WI38 (cell line): ENCODE data around the gene SLC30A10.
"Not testable (repeated sequence)": the region's sequence is repeated elsewhere in the genome, so short reads cannot be mapped to it uniquely, and the experiment has no call there.

Experiments
- H3K4me3 ChIP-seq: 2 replicates; pipeline ENCODE4 v1.5.1; 2011; ENCODE audit warnings: low read depth, mild to moderate bottlenecking, control low read depth, low read length
- TF ChIP-seq, protein P1 (sequence below): IDR thresholded peaks from 2 replicates; pipeline ENCODE4 v1.5.1; 2012; ENCODE audit warnings: low read depth, mild to moderate bottlenecking, control low read depth, low read length

SLC30A10 gene

DNA sequence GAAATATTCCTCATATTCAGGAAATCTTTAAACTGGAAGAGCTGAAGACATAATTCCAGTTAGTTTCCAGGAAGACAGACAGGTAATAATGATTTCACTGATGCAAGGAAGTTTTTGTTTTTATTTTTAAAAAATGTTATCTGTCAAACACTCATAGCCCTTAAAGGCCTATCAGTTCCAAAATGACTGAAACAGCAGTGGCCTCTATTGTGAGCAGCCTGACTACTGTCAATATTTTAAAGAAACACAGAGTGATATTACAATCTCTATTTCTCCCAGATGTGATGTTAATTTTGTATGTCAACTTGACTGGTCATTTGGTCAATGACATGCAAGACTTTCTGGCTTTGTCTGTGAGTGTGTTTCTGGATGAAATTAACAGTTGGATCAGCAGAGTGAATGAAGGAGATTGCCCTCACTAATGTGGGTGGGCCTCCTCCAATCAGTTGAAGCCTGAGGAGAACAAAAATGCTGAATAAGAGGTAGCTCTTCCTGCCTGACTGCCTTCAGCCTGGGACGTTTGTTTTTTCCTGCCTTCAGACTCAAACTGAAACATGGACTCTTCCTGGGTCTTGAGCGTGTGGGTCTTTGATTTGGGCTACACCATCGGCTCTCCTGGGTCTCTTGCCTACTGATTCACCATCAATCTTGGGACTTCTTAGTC lies 31.3 kb upstream of the SLC30A10 start:
- TF ChIP-seq, protein P1, sequence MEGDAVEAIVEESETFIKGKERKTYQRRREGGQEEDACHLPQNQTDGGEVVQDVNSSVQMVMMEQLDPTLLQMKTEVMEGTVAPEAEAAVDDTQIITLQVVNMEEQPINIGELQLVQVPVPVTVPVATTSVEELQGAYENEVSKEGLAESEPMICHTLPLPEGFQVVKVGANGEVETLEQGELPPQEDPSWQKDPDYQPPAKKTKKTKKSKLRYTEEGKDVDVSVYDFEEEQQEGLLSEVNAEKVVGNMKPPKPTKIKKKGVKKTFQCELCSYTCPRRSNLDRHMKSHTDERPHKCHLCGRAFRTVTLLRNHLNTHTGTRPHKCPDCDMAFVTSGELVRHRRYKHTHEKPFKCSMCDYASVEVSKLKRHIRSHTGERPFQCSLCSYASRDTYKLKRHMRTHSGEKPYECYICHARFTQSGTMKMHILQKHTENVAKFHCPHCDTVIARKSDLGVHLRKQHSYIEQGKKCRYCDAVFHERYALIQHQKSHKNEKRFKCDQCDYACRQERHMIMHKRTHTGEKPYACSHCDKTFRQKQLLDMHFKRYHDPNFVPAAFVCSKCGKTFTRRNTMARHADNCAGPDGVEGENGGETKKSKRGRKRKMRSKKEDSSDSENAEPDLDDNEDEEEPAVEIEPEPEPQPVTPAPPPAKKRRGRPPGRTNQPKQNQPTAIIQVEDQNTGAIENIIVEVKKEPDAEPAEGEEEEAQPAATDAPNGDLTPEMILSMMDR = no peak
- no peak overlapping the region for H3K4me3 ChIP-seq

DNA sequence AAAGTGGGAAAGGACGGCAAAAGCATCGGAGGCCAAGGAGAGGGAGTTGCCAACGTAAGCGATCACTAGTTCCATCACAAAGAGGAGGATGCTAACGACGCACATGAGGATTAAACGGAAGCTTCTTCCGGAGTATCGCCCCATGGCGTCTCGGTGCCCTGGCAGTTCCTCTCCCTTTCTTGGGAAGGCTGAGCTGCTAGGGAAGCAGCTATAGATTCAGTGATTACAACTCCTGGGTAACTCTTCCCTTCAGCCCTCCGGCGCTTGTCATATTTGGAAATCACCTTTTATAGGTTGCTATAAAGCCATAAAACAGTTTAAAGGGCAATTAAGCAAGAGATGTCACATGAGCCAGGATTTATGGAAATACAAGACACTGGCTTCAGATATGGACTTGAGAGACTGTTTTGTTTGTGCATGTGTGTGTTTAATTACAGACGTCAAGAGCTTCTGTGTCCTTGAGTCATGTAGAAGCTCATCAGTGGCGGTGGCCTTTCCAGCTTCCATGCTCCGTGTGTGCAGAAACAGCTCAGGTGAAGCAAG lies 30.6 kb upstream of the SLC30A10 start:
- TF ChIP-seq, protein P1 = no peak
- H3K4me3 ChIP-seq = no peak overlapping the region

DNA sequence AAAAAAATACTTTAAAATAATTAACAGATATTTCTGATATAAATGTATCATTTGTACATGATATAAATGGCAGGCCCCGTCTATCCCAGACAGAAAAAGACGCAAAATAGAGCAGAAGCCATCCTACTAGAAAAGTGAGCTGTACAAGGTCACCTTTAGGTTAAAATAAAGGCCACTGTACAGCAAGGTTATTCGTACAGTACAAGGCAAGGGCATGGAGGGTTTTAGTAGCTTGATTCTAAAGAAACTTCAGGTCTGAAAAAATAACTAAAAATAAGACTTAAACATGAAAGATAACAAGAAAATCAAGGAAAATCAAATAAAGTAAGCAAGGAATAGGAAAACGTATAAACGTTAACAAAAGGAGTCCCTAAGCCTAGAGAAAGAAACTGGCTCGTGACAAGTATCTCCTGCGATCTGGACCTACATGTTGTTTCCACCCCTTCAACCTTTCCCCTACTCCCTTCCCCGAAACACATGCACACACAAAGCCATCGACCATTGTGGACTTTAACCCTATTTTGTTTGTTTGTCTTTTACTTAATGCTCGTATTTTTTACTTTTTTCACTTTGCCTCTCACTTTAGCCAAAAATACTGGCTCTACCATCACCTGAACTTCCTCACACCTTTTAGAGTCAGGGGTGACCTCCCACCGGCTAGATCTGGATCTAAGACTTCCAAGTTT lies 26.5 kb upstream of the SLC30A10 start:
- no peak overlapping the region for H3K4me3 ChIP-seq

DNA sequence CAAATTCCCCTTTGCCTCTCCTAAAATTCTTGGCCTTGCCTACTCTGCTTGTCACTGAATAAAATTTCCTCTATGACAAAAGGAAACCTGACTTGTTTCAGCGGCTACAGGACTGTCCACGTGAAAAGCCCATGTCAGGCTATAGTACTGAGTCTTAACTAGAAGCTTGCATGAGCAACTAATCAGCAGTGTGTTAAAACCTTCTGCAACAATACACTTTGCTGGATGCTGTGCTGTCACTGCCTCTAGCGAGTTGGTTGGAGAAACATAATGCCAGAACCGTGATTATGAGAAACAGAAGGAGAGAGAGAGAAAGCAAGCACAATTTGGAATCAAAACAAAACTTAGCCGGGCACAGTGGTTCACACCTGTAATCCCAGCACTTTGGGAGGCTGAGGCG lies 25.7 kb upstream of the SLC30A10 start:
- TF ChIP-seq, protein P1 = no peak
- H3K4me3 ChIP-seq = no peak overlapping the region

More for the DNA sequence above, 26.5 kb upstream of the SLC30A10 start:
- TF ChIP-seq, protein P1 = no peak

DNA sequence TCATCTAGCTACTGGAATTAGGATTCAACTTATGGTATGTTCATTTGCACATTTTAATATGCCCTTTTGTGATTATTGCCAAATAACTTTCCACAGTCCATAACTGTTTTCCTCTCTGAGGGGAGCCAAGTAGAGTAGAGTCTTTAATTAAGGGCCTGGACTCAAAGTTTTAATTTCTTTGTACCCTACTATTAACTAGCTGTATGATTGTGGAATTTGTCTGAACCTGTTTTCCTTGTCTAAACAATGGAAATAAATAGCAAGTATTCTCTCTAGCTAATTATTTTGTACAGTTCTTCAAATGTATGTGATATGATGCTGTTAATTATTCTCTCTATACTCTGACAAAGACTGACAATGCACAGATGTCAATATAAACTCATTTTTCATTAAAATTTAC lies 24.0 kb upstream of the SLC30A10 start:
- TF ChIP-seq, protein P1 = no peak
- H3K4me3 ChIP-seq = no peak overlapping the region

DNA sequence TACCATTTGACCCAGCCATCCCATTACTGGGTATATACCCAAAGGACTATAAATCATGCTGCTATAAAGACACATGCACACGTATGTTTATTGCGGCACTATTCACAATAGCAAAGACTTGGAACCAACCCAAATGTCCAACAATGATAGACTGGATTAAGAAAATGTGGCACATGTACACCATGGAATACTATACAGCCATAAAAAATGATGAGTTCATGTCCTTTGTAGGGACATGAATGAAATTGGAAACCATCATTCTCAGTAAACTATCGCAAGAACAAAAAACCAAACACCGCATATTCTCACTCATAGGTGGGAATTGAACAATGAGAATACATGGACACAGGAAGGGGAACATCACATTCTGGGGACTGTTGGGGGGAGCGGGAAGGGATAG lies 20.9 kb upstream of the SLC30A10 start:
- H3K4me3 ChIP-seq = not testable (repeated sequence)

DNA sequence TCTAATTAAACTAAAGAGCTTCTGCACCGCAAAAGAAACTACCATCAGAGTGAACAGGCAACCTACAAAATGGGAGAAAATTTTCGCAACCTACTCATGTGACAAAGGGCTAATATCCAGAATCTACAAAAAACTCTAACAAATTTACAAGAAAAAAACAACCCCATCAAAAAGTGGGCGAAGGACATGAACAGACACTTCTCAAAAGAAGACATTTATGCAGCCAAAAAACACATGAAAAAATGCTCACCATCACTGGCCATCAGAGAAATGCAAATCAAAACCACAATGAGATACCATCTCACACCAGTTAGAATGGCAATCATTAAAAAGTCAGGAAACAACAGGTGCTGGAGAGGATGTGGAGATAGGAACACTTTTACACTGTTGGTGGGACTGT lies 20.4 kb upstream of the SLC30A10 start:
- not testable (repeated sequence) for H3K4me3 ChIP-seq

DNA sequence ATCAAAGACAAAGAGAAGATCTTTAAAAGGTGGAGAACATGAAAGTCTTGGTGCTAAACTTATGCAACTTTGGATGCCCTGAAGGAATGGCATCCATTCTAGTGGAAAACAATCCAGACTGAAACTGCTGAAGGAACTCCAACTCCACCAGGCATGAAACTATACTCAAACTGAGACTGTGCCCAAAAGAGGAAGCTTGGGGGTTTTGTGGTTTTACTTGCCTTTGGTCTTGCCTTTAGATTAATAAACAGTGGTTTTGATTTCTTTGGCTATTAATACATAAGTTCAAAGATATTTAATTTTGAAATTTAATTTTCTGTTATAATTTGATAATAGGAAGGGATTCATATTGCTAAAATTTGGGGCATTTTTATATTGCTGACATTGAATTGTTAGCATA lies 17.4 kb upstream of the SLC30A10 start:
- TF ChIP-seq, protein P1 = no peak
- H3K4me3 ChIP-seq = no peak overlapping the region
